Measurements from ENCODE around the gene STXBP5. TPM values are rescaled to one million over a fixed set of nuclear protein-coding genes. Genes with fewer than 3 reads are reported as not detected.

STXBP5 gene
- total and polyA plus RNA-seq, 9 donors, result 3.3 to 15.4 (median 10.4) TPM

GRCh38 chr6:147266821-147267220, 62.6 kb downstream of the STXBP5 start:
- H3K27ac ChIP-seq, result no peak overlapping the region
- no peaks in the 10 kb centered on the region for H3K9me3 ChIP-seq
- no peak for DNase-seq
- no peaks in the 10 kb centered on the region for H3K27me3 ChIP-seq
- H3K36me3 ChIP-seq, result no peaks in the 10 kb centered on the region
- 88 to 97% (median 88%) methylated on average over 3 of the region's 3 CpGs for WGBS, 3 donors
- intact Hi-C loops (cut with DNase I), result no loop called here
- no peak overlapping the region for H3K4me3 ChIP-seq
- H3K4me1 ChIP-seq (ENCODE audit: insufficient read depth), result no peaks in the 10 kb centered on the region
- TF ChIP-seq POLR2A (IDR thresholded peaks at IDR 0.05), result no peak
- no peak for TF ChIP-seq EP300 (IDR thresholded peaks at IDR 0.05)
- no peak for TF ChIP-seq CTCF (IDR thresholded peaks at IDR 0.05)

GRCh38 chr6:147267658-147268057, 63.4 kb downstream of the STXBP5 start:
- intact Hi-C loops (cut with DNase I), result no loop called here
- Histone ChIP-seq H3K4me1 (ENCODE audit: insufficient read depth) (no peaks in the 10 kb centered on the region), H3K27ac (no peak overlapping the region), H3K9me3 (no peaks in the 10 kb centered on the region), H3K4me3 (no peak overlapping the region), H3K27me3 (no peaks in the 10 kb centered on the region), H3K36me3 (no peaks in the 10 kb centered on the region)
- no peak for DNase-seq
- TF ChIP-seq CTCF (IDR thresholded peaks at IDR 0.05), result no peak
- TF ChIP-seq POLR2A (IDR thresholded peaks at IDR 0.05), result no peak
- 92 to 97% (median 93%) methylated on average over 2 of the region's 2 CpGs for WGBS, 3 donors

- TF ChIP-seq POLR2A (IDR thresholded peaks at IDR 0.05) (no peak), CTCF (IDR thresholded peaks at IDR 0.05) (no peak), EP300 (IDR thresholded peaks at IDR 0.05) (no peak)
- intact Hi-C loops (cut with DNase I), result no loop called here
- no peaks in the 10 kb centered on the region for H3K9me3 ChIP-seq
- DNase-seq, result no peak
- H3K4me3 ChIP-seq, result no peak overlapping the region
- no peaks in the 10 kb centered on the region for H3K4me1 ChIP-seq (ENCODE audit: insufficient read depth)
- H3K27me3 ChIP-seq, result no peaks in the 10 kb centered on the region
- no peak overlapping the region for H3K27ac ChIP-seq
- H3K36me3 ChIP-seq, result no peaks in the 10 kb centered on the region
Observed at GRCh38 chr6:147268254-147268653, 64.0 kb downstream of the STXBP5 start.

GRCh38 chr6:147274012-147274411, 69.8 kb downstream of the STXBP5 start:
- Histone ChIP-seq H3K9me3 (no peaks in the 10 kb centered on the region), H3K4me3 (no peak overlapping the region), H3K27ac (no peak overlapping the region), H3K36me3 (no peaks in the 10 kb centered on the region), H3K27me3 (no peaks in the 10 kb centered on the region), H3K4me1 (ENCODE audit: insufficient read depth) (no peaks in the 10 kb centered on the region)
- DNase-seq, result no peak
- TF ChIP-seq CTCF (IDR thresholded peaks at IDR 0.05), result no peak
- TF ChIP-seq EP300 (IDR thresholded peaks at IDR 0.05), result no peak
- no peak for TF ChIP-seq POLR2A (IDR thresholded peaks at IDR 0.05)
- intact Hi-C loops (cut with DNase I), result no loop called here

GRCh38 chr6:147274776-147275175, 70.6 kb downstream of the STXBP5 start:
- Histone ChIP-seq H3K4me3 (no peak overlapping the region), H3K36me3 (no peaks in the 10 kb centered on the region), H3K27ac (no peak overlapping the region), H3K4me1 (ENCODE audit: insufficient read depth) (no peaks in the 10 kb centered on the region), H3K9me3 (no peaks in the 10 kb centered on the region), H3K27me3 (no peaks in the 10 kb centered on the region)
- no peak for DNase-seq
- intact Hi-C loops (cut with DNase I), result no loop called here
- TF ChIP-seq CTCF (IDR thresholded peaks at IDR 0.05) (no peak), EP300 (IDR thresholded peaks at IDR 0.05) (no peak), POLR2A (IDR thresholded peaks at IDR 0.05) (no peak)

Data from ovary (tissue), 9 donors.